Neural cell (in vitro differentiated cells): ENCODE data around the gene CCDC30.

Experiments used
- EP300 ChIP-seq: fragments of 450-650 bp; conservative IDR thresholded peaks from 2 replicates; pipeline ENCODE4 v1.6.1; 2014; ENCODE audit warnings: antibody characterized with exemption, mild to moderate bottlenecking, moderate library complexity; ENCODE audit not compliant: poor library complexity, severe bottlenecking
- EZH2 ChIP-seq: fragments of 200-600, 300-800 bp; shearing (Covaris generic), sonication (generic); IDR thresholded peaks from 2 replicates; pipeline ENCODE4 v1.6.1; 2014; ENCODE audit warnings: antibody characterized with exemption, low read length, borderline replicate concordance, mild to moderate bottlenecking; ENCODE audit not compliant: insufficient read depth, poor library complexity, severe bottlenecking
- POLR2AphosphoS5 ChIP-seq: IDR thresholded peaks from 2 replicates; pipeline ENCODE4 v1.6.1; 2012
- TF ChIP-seq, protein P1 (sequence below): fragments of 450-650 bp; IDR thresholded peaks from 2 replicates; pipeline ENCODE4 v1.5.1; 2014; ENCODE audit warnings: antibody characterized with exemption, mild to moderate bottlenecking, moderate library complexity; ENCODE audit not compliant: poor library complexity, severe bottlenecking
- TF ChIP-seq, protein P2 (sequence below): IDR thresholded peaks from 2 replicates; pipeline ENCODE4 v1.6.1; 2012; ENCODE audit warnings: borderline replicate concordance

DNA sequence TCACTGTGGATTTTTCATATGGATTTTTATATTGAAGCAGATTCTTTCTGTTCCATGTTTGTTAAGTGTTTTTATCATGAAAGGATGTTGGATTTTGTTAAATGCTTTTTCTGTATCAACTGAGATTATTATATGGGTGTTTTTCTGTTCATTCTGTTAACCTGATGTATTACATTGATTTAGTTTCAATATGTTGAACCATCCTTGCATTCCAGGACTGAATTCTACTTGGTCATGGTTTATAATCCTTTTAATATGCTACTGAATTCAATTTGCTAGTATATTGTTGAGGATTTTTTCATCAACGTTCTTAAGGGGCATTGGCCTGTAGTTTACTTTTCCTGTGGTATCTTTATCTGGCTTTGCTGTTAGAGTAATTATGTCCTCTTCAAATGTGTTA lies 55.8 kb downstream of the CCDC30 start:
- TF ChIP-seq, protein P1, sequence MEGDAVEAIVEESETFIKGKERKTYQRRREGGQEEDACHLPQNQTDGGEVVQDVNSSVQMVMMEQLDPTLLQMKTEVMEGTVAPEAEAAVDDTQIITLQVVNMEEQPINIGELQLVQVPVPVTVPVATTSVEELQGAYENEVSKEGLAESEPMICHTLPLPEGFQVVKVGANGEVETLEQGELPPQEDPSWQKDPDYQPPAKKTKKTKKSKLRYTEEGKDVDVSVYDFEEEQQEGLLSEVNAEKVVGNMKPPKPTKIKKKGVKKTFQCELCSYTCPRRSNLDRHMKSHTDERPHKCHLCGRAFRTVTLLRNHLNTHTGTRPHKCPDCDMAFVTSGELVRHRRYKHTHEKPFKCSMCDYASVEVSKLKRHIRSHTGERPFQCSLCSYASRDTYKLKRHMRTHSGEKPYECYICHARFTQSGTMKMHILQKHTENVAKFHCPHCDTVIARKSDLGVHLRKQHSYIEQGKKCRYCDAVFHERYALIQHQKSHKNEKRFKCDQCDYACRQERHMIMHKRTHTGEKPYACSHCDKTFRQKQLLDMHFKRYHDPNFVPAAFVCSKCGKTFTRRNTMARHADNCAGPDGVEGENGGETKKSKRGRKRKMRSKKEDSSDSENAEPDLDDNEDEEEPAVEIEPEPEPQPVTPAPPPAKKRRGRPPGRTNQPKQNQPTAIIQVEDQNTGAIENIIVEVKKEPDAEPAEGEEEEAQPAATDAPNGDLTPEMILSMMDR: no peak
- TF ChIP-seq, protein P2, sequence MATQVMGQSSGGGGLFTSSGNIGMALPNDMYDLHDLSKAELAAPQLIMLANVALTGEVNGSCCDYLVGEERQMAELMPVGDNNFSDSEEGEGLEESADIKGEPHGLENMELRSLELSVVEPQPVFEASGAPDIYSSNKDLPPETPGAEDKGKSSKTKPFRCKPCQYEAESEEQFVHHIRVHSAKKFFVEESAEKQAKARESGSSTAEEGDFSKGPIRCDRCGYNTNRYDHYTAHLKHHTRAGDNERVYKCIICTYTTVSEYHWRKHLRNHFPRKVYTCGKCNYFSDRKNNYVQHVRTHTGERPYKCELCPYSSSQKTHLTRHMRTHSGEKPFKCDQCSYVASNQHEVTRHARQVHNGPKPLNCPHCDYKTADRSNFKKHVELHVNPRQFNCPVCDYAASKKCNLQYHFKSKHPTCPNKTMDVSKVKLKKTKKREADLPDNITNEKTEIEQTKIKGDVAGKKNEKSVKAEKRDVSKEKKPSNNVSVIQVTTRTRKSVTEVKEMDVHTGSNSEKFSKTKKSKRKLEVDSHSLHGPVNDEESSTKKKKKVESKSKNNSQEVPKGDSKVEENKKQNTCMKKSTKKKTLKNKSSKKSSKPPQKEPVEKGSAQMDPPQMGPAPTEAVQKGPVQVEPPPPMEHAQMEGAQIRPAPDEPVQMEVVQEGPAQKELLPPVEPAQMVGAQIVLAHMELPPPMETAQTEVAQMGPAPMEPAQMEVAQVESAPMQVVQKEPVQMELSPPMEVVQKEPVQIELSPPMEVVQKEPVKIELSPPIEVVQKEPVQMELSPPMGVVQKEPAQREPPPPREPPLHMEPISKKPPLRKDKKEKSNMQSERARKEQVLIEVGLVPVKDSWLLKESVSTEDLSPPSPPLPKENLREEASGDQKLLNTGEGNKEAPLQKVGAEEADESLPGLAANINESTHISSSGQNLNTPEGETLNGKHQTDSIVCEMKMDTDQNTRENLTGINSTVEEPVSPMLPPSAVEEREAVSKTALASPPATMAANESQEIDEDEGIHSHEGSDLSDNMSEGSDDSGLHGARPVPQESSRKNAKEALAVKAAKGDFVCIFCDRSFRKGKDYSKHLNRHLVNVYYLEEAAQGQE: no peak
- TF ChIP-seq POLR2AphosphoS5 (no peak), EZH2 (no peak), EP300 (no peak)
